ENCODE data around the gene ATXN2. TPM values are rescaled to one million over a fixed set of nuclear protein-coding genes. Genes with fewer than 3 reads are reported as not detected.

ATXN2 gene
- total and polyA plus RNA-seq, 9 of the 15 experiments (the other 6 are each of a cell fraction or from before 2014, with no cell fraction given) = 16.8 to 67.8 (median 29.3) TPM

GRCh38 chr12:111635524-111635923, 36.4 kb upstream of the ATXN2 start (continued):
- peak in 1 of 2 experiments; percentile 51; a peak in 1 of 4 replicates for TF ChIP-seq ZNF639 (CRISPR knock-in tag; conservative IDR thresholded peaks at IDR 0.05 in 1 of 2, IDR thresholded peaks at IDR 0.05 in 1 of 2)
- peak; percentile 34 for TF ChIP-seq FOSL1 (tag; conservative IDR thresholded peaks at IDR 0.05)
- TF ChIP-seq CXXC5 (CRISPR knock-in tag; IDR thresholded peaks at IDR 0.05) = 0 out of 2 replicates have a peak, but pooled peaks have one; percentile 3
- TF ChIP-seq TEAD4 (IDR thresholded peaks at IDR 0.05; ENCODE audit: low read length) = 0 out of 2 replicates have a peak, but pooled peaks have one; percentile 22
- TF ChIP-seq TEAD4 (CRISPR knock-in tag; IDR thresholded peaks at IDR 0.05; ENCODE audit: borderline replicate concordance) = no peak
- no peak for TF ChIP-seq ZNF668 (CRISPR knock-in tag; IDR thresholded peaks at IDR 0.05)
- TF ChIP-seq ZC3H8 (IDR thresholded peaks at IDR 0.05) = no peak
- no peak for TF ChIP-seq POLR2G (IDR thresholded peaks at IDR 0.05; ENCODE audit: low read depth, low read length)
- peak; percentile 78 for TF ChIP-seq MEIS2 (IDR thresholded peaks at IDR 0.05; ENCODE audit: partially characterized antibody)
- TF ChIP-seq ZBTB7A (IDR thresholded peaks at IDR 0.05; ENCODE audit: borderline replicate concordance, control insufficient read depth, low read depth, low read length) = no peak
- TF ChIP-seq TCF3 (CRISPR knock-in tag; IDR thresholded peaks at IDR 0.05) = peak; percentile 39
- 0 out of 4 replicates have a peak, but pooled peaks of 1 of the 2 experiments have one; percentile 7 for TF ChIP-seq SIN3A (IDR thresholded peaks at IDR 0.05; ENCODE audit: borderline replicate concordance in 2 of 2, control insufficient read depth in 1 of 2, low read depth in 2 of 2, low read length in 2 of 2)
- 0 out of 2 replicates have a peak, but pooled peaks have one; percentile 42 for TF ChIP-seq GABPB1 (CRISPR knock-in tag; IDR thresholded peaks at IDR 0.05)
- TF ChIP-seq ZNF311 (CRISPR knock-in tag; IDR thresholded peaks at IDR 0.05) = no peak
- peak; percentile 61; the same call in 1 of the 2 replicates for TF ChIP-seq PKNOX1 (IDR thresholded peaks at IDR 0.05)
- TF ChIP-seq DPF2 (IDR thresholded peaks at IDR 0.05) = peak; percentile 76
- no peak for TF ChIP-seq ZNF217 (CRISPR knock-in tag; IDR thresholded peaks at IDR 0.05)
- TF ChIP-seq ATF7 (IDR thresholded peaks at IDR 0.05) = peak; percentile 53; the same call in 1 of the 2 replicates
- TF ChIP-seq PHF20 (IDR thresholded peaks at IDR 0.05; ENCODE audit: partially characterized antibody) = no peak
- no peak for TF ChIP-seq XRCC5 (IDR thresholded peaks at IDR 0.05; ENCODE audit: low read depth, low read length)
- TF ChIP-seq MLLT1 (IDR thresholded peaks at IDR 0.05) = peak in 1 of 2 experiments; percentile 73; a peak in 2 of 4 replicates
- TF ChIP-seq TARDBP (IDR thresholded peaks at IDR 0.05) = no peak
- TF ChIP-seq U2AF2 (optimal IDR thresholded peaks at IDR 0.05; ENCODE audit: low read depth, low read length) = no peak
- no peak for TF ChIP-seq PPARD (CRISPR knock-in tag; IDR thresholded peaks at IDR 0.05)

All from K562 (cell line).